Glutamatergic neuron (in vitro differentiated cells): Measurements from ENCODE around the gene SELENOO. TPM values are rescaled to one million over a fixed set of nuclear protein-coding genes. Genes with fewer than 3 reads are reported as not detected.

Experiments
- DNase-seq: peaks from one replicate; pipeline ENCODE4 v3.0.0; 2022
- H3K27ac Mint-ChIP-seq: one replicate; pipeline ENCODE4 v1.8.0; 2020; ENCODE audit warnings: mild to moderate bottlenecking, mixed read lengths, inconsistent platforms; ENCODE audit not compliant: unreplicated experiment
- H3K27me3 Mint-ChIP-seq: one replicate; pipeline ENCODE4 v1.8.0; 2020; ENCODE audit warnings: mild to moderate bottlenecking, moderate library complexity, mixed read lengths, inconsistent platforms; ENCODE audit not compliant: unreplicated experiment
- H3K36me3 Mint-ChIP-seq: one replicate; pipeline ENCODE4 v1.8.0; 2020; ENCODE audit warnings: mild to moderate bottlenecking, mixed read lengths, inconsistent platforms; ENCODE audit not compliant: unreplicated experiment
- H3K4me1 Mint-ChIP-seq: one replicate; pipeline ENCODE4 v1.8.0; 2020; ENCODE audit warnings: mild to moderate bottlenecking, low read depth, mixed read lengths, inconsistent platforms; ENCODE audit not compliant: unreplicated experiment
- H3K4me3 Mint-ChIP-seq: one replicate; pipeline ENCODE4 v1.8.0; 2020; ENCODE audit warnings: mild to moderate bottlenecking, mixed read lengths, inconsistent platforms; ENCODE audit not compliant: unreplicated experiment
- H3K9me3 Mint-ChIP-seq: one replicate; pipeline ENCODE4 v1.8.0; 2020; ENCODE audit warnings: mild to moderate bottlenecking, moderate library complexity, mixed read lengths, inconsistent platforms; ENCODE audit not compliant: unreplicated experiment
- total RNA-seq: library from RNA; stranded (reverse); fragmentation: NEBNext Ultra II Directional; extraction: Animal tissue kit (Norgen Biotek cat#: 25700); gene quantifications from one replicate; pipeline ENCODE4 v1.2.1, GENCODE V29; 2021; ENCODE audit not compliant: unreplicated experiment
- TF ChIP-seq, protein P1 (sequence below): fragments of 200-600 bp; sonication (generic); IDR thresholded peaks from one replicate; pipeline ENCODE4 v1.5.0; 2021; ENCODE audit not compliant: partially characterized antibody, unreplicated experiment

Gene SELENOO
- total RNA-seq, 1 donor from 2014 or later, result 23.9 TPM

- H3K27me3 Mint-ChIP-seq, result peaks cover 11% of the 10 kb centered on the region
- no peaks in the 10 kb centered on the region for H3K4me1 Mint-ChIP-seq
- peaks cover 15% of the 10 kb centered on the region for H3K9me3 Mint-ChIP-seq
- no peak for DNase-seq
- no peaks in the 10 kb centered on the region for H3K36me3 Mint-ChIP-seq
- TF ChIP-seq, protein P1, sequence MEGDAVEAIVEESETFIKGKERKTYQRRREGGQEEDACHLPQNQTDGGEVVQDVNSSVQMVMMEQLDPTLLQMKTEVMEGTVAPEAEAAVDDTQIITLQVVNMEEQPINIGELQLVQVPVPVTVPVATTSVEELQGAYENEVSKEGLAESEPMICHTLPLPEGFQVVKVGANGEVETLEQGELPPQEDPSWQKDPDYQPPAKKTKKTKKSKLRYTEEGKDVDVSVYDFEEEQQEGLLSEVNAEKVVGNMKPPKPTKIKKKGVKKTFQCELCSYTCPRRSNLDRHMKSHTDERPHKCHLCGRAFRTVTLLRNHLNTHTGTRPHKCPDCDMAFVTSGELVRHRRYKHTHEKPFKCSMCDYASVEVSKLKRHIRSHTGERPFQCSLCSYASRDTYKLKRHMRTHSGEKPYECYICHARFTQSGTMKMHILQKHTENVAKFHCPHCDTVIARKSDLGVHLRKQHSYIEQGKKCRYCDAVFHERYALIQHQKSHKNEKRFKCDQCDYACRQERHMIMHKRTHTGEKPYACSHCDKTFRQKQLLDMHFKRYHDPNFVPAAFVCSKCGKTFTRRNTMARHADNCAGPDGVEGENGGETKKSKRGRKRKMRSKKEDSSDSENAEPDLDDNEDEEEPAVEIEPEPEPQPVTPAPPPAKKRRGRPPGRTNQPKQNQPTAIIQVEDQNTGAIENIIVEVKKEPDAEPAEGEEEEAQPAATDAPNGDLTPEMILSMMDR, result no peak
- no peak overlapping the region for H3K27ac Mint-ChIP-seq
- H3K4me3 Mint-ChIP-seq, result no peak overlapping the region
These were observed 21.7 kb downstream of the SELENOO start for GRCh38 chr22:50222508-50222907.

- peak; percentile 28 for DNase-seq
- TF ChIP-seq, protein P1, result no peak
- Mint-ChIP-seq H3K9me3 (peaks cover 15% of the 10 kb centered on the region), H3K4me3 (no peak overlapping the region), H3K27ac (no peak overlapping the region), H3K27me3 (peaks cover 11% of the 10 kb centered on the region), H3K36me3 (no peaks in the 10 kb centered on the region), H3K4me1 (peaks cover 1% of the 10 kb centered on the region)
These were observed 23.3 kb downstream of the SELENOO start for GRCh38 chr22:50224071-50224470.

DNA sequence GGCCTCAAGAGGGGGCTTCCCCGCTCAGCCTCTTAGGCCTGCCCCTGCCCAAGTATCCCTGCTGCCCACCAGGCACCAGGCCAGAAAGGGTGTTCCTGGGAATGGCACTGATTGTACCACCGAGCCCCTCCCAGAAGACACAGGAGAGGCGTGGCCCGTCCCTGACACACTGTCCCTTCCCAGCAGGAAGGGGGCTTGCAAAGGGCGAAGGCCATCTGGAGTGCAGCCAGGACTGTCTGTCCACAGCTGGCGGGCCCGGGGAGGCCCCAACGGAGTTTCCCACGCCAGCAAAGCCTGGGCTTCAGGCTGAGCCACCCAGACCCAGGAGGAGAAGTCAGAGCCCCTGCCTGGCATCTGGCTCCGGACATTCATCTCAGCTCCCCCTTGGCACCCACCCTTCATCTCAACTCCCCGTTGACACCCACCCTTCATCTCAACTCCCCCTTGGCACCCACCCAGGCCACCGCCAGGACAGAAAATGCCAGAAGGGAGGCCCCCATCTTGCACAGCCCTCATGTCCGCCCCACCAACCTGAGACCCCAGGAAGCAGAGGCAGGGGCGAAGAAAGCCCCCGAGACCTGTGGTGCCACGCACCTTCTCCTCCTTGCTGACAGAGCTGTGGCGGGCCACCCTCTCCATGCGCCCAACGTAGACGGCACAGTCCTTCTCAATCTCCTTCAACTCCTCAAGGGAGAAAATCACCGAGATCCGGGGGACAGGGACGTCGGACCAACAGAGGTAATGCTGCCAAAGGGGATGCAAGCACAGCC is 24.6 kb downstream of the SELENOO start:
- TF ChIP-seq, protein P1, result no peak
- Mint-ChIP-seq H3K9me3 (peaks cover 15% of the 10 kb centered on the region), H3K36me3 (no peaks in the 10 kb centered on the region), H3K27ac (no peak overlapping the region), H3K4me1 (peaks cover 1% of the 10 kb centered on the region), H3K4me3 (no peak overlapping the region), H3K27me3 (peaks cover 11% of the 10 kb centered on the region)
- DNase-seq, result peak; percentile 30

DNA sequence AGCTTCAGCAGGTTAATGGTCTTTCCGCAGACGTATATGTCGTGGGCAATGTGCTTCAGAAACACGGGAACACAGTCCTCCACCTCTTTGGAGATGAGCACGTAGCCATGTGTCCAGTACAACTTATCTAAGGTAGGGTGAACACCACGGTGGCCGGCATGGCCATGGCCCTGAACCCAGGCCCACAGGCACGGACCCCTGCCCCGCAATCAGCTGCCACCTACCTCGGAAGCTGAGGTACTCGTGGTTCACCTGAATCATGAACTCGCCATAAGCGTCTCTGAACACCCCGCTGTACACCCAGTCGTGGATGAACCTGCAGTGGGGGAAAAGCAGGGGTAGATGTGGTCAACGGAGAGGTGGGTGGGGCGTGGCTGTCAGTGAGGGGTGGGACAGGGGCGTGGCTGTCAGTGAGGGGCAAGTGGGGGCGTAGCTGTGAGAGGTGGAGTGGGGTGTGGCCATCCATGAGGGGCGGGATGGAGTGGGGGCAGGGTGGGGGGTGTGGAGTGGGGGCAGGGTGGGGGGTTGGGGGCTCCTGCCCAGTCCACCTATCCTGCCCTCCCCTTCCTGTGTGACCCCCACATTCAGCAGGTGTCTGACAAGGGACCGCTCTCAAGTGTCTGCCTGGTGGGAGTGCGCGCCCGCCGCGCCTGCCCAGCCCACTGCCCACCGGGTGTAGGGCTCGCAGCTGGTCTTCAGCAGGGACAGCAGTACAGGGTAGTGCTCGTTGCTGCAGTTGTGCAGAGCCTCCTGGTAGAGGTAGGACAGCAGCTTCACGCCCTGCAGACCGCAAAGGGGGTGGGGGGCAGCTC is 25.5 kb downstream of the SELENOO start:
- Mint-ChIP-seq H3K36me3 (no peaks in the 10 kb centered on the region), H3K27ac (no peak overlapping the region), H3K9me3 (peaks cover 13% of the 10 kb centered on the region), H3K27me3 (peaks cover 9% of the 10 kb centered on the region), H3K4me1 (peaks cover 1% of the 10 kb centered on the region), H3K4me3 (no peak overlapping the region)
- DNase-seq, result peak; percentile 11
- TF ChIP-seq, protein P1, result no peak

DNA sequence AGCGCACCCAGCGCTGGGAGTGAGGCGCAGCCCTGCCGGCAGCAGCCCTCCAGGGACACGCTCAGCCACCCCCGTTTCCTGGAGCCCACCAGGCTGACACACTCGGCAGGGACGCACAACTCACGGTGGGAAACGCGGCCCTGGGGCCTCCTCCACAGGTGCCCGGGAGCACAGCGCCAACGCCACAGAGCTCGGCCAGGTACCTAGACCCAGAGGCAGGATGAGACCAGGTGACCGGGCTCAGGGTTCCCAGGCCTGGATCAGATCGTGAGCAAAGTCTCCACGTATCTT is 26.0 kb downstream of the SELENOO start:
- H3K4me3 Mint-ChIP-seq, result no peak overlapping the region
- H3K27me3 Mint-ChIP-seq, result peaks cover 9% of the 10 kb centered on the region
- DNase-seq, result peak; percentile 11
- H3K4me1 Mint-ChIP-seq, result peaks cover 1% of the 10 kb centered on the region
- TF ChIP-seq, protein P1, result no peak
- no peaks in the 10 kb centered on the region for H3K36me3 Mint-ChIP-seq
- H3K9me3 Mint-ChIP-seq, result peaks cover 13% of the 10 kb centered on the region
- no peak overlapping the region for H3K27ac Mint-ChIP-seq
